HCT116 (cell line): ENCODE data around the gene RARB. TPM values are rescaled to one million over a fixed set of nuclear protein-coding genes. Genes with fewer than 3 reads are reported as not detected.

Experiments
- ATAC-seq: fragments of 200-7000 bp; cut with Tn5 transposase; 2 replicates; pipeline ENCODE4 v1.9.1; 2020; ENCODE audit warnings: mild to moderate bottlenecking, moderate library complexity
- BruUV-seq: library from RNA; stranded (reverse); fragments of 400-500 nt; replicated peaks from 2 replicates; lab custom pipeline; 2021; lab: Mats Ljungman, UMichigan
- CTCF ChIA-PET: fragments of 300-600 bp; sonication (Branson Sonifier 250); formaldehyde crosslinking; loops from one replicate; lab custom pipeline; 2021; ENCODE audit warnings: antibody characterized with exemption; lab: Charles Lee
- POLR2A ChIA-PET: fragments of 300-600, 350-600 bp; sonication (Branson Sonifier 250); formaldehyde crosslinking; loops from one replicate; lab custom pipeline; 2021; ENCODE audit warnings: antibody characterized with exemption; lab: Charles Lee
- RAD21 ChIA-PET, 2 experiments: fragments of 300-600 bp; sonication (Branson Sonifier 250); formaldehyde crosslinking; loops; one replicate each; lab custom pipeline; 2023; ENCODE audit warnings: low total read pairs in 2 of 2; ENCODE audit not compliant: uncharacterized antibody in 2 of 2, unreplicated experiment in 2 of 2, low non-redundant PET in 1 of 2; lab: Charles Lee
- DNase-seq: peaks from one replicate; pipeline ENCODE4 v3.0.0-alpha.2; 2010; ENCODE audit warnings: low read depth, low spot score
- H2AFZ ChIP-seq: fragments of 200-600 bp; shearing (Covaris generic), sonication (generic); 2 replicates; pipeline ENCODE4 v1.6.1; 2017; ENCODE audit warnings: low read depth, mixed run types, mixed read lengths, antibody characterized with exemption, low read length; ENCODE audit not compliant: poor library complexity, severe bottlenecking
- H3K27ac ChIP-seq: 2 replicates; pipeline ENCODE4 v1.5.1; 2012; ENCODE audit warnings: low read depth, low read length
- H3K27me3 ChIP-seq: fragments of 200-600 bp; sonication (generic); 2 replicates; pipeline ENCODE4 v1.6.1; 2016; ENCODE audit warnings: mixed run types, low read length, mixed read lengths; ENCODE audit not compliant: insufficient read depth
- H3K36me3 ChIP-seq, 2 experiments: fragments of 200-500 bp in 1 of 2; fragments of 200-600 bp in 1 of 2; sonication (Bioruptor generic) in 1 of 2; sonication (generic) in 1 of 2; 2 replicates each; pipeline versions ENCODE4 v1.5.1 to v1.6.1; 2014 to 2016; ENCODE audit warnings: low read length in 2 of 2, inconsistent platforms in 1 of 2, mixed read lengths in 1 of 2, mixed run types in 1 of 2; ENCODE audit not compliant: insufficient read depth in 2 of 2, control insufficient read depth in 1 of 2
- H3K4me1 ChIP-seq, 2 experiments: fragments of 200-600 bp in 1 of 2; sonication (generic) in 1 of 2; 2 replicates each; pipeline versions ENCODE4 v1.5.1 to v1.6.1; 2012 to 2017; ENCODE audit warnings: low read length in 2 of 2, inconsistent platforms in 1 of 2, mild to moderate bottlenecking in 1 of 2, mixed read lengths in 1 of 2, mixed run types in 1 of 2, moderate library complexity in 1 of 2; ENCODE audit not compliant: insufficient read depth in 2 of 2, control insufficient read depth in 1 of 2
- H3K4me2 ChIP-seq: fragments of 200-600 bp; sonication (generic); 2 replicates; pipeline ENCODE4 v1.6.1; 2017; ENCODE audit warnings: mixed run types, low read length, mixed read lengths
- H3K4me3 ChIP-seq, 2 experiments: fragments of 200-600 bp in 1 of 2; sonication (generic) in 1 of 2; replicated peaks in 1 of 2; 2 replicates each; pipeline ENCODE4 v1.5.1; 2011 to 2016; ENCODE audit warnings: low read length in 2 of 2, control low read depth in 1 of 2, low read depth in 1 of 2, mild to moderate bottlenecking in 1 of 2, mixed read lengths in 1 of 2, mixed run types in 1 of 2
- H3K79me2 ChIP-seq: fragments of 200-600 bp; sonication (generic); 2 replicates; pipeline ENCODE4 v1.6.1; 2017; ENCODE audit warnings: mild to moderate bottlenecking, mixed run types, low read length, moderate library complexity, mixed read lengths; ENCODE audit not compliant: insufficient read depth
- H3K9ac ChIP-seq: fragments of 200-600 bp; sonication (generic); 2 replicates; pipeline ENCODE4 v1.6.1; 2016; ENCODE audit warnings: low read length, mixed read lengths
- H3K9me2 ChIP-seq: fragments of 200-600 bp; sonication (generic), shearing (Covaris generic); 2 replicates; pipeline ENCODE4 v1.6.1; 2017; ENCODE audit warnings: mixed run types, mild to moderate bottlenecking, moderate library complexity; ENCODE audit not compliant: insufficient read depth
- H3K9me3 ChIP-seq, 2 experiments: fragments of 200-500 bp in 1 of 2; fragments of 200-600 bp in 1 of 2; sonication (Bioruptor generic) in 1 of 2; sonication (generic) in 1 of 2; 2 replicates each; pipeline ENCODE4 v1.6.1; 2014 to 2017; ENCODE audit warnings: low read length in 2 of 2, mixed read lengths in 2 of 2, inconsistent platforms in 1 of 2, low read depth in 1 of 2, mild to moderate bottlenecking in 1 of 2, mixed run types in 1 of 2, moderate library complexity in 1 of 2; ENCODE audit not compliant: control insufficient read depth in 1 of 2, insufficient read depth in 1 of 2
- H4K20me1 ChIP-seq: fragments of 200-600 bp; sonication (generic), shearing (Covaris generic); 2 replicates; pipeline ENCODE4 v1.6.1; 2017; ENCODE audit warnings: mixed run types, mild to moderate bottlenecking, moderate library complexity; ENCODE audit not compliant: insufficient read depth
- CEBPB ChIP-seq: IDR thresholded peaks from 2 replicates; pipeline ENCODE4 v1.6.1; 2012; ENCODE audit warnings: low read depth
- EGR1 ChIP-seq: IDR thresholded peaks from 2 replicates; pipeline ENCODE4 v1.6.1; 2012; ENCODE audit warnings: low read depth
- EZH2phosphoT487 ChIP-seq: fragments of 200-600 bp; IDR thresholded peaks from 2 replicates; pipeline ENCODE4 v1.6.1; 2018; ENCODE audit warnings: antibody characterized with exemption, borderline replicate concordance
- FOSL1 ChIP-seq: IDR thresholded peaks from 2 replicates; pipeline ENCODE4 v1.6.1; 2012; ENCODE audit warnings: low read depth
- POLR2A ChIP-seq: IDR thresholded peaks from 2 replicates; pipeline ENCODE4 v1.7.0; 2011; ENCODE audit warnings: borderline replicate concordance; ENCODE audit not compliant: insufficient read depth, insufficient read length; ENCODE audit errors: extremely low read depth
- POLR2AphosphoS5 ChIP-seq: IDR thresholded peaks from 2 replicates; pipeline ENCODE4 v1.6.1; 2011; ENCODE audit warnings: mild to moderate bottlenecking, low read depth, low read length, moderate library complexity
- RAD21 ChIP-seq: IDR thresholded peaks from 2 replicates; pipeline ENCODE4 v1.6.1; 2012; ENCODE audit warnings: low read depth, mild to moderate bottlenecking
- REST ChIP-seq: IDR thresholded peaks from 2 replicates; pipeline ENCODE4 v1.6.1; 2012; ENCODE audit warnings: low read depth
- SIN3A ChIP-seq: IDR thresholded peaks from 2 replicates; pipeline ENCODE4 v1.6.1; 2012; ENCODE audit warnings: low read depth
- SRF ChIP-seq: IDR thresholded peaks from 2 replicates; pipeline ENCODE4 v1.6.1; 2012; ENCODE audit warnings: low read depth
- YY1 ChIP-seq: IDR thresholded peaks from 2 replicates; pipeline ENCODE4 v1.6.1; 2011; ENCODE audit warnings: low read length, low read depth, moderate library complexity, mild to moderate bottlenecking; ENCODE audit not compliant: insufficient replicate concordance; ENCODE audit errors: extremely low read depth
- ZFX ChIP-seq: fragments of 450-650 bp; IDR thresholded peaks from 2 replicates; pipeline ENCODE4 v1.6.1; 2017
- intact Hi-C: fragments of 100-400 bp; cut with micrococcal nuclease; formaldehyde crosslinking; loops from 2 replicates; pipeline ENCODE4 v1.10.0; 2022
- total RNA-seq: library from RNA; stranded (reverse); gene quantifications from one replicate; pipeline ENCODE4 v1.2.1, GENCODE V29; 2021; ENCODE audit not compliant: unreplicated experiment

Gene RARB
- total RNA-seq, 1 experiment from 2014 or later, result not detected

GRCh38 chr3:25396251-25396650 lies 31.8 kb upstream of the RARB start:
- intact Hi-C loops, result no loop called here

DNA sequence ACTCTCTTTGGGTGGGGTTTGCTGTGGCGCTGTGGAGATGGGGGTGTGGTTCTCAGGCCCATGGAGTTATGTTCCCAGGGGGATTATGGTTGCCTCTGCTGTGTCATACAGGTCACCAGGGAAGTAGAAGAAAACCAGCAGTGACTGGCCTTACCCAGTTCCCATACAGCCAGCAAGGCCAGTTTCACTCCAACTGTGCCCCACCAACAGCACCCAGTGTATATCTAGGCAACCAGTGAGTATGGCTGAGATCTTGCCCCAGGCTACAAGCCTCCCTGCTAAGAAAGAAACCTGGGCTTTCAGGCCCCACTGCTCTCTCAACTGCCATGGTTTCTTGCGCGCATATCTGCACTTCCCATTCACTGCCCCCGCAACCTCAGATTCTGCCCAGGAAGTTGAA lies 31.4 kb upstream of the RARB start:
- ChIA-PET RAD21 (no interaction called here), POLR2A (no interaction called here), CTCF (no interaction called here)
- no peak overlapping the region for H3K27ac ChIP-seq
- peaks cover 19% of the 10 kb centered on the region for H3K27me3 ChIP-seq
- no peak overlapping the region for H3K9ac ChIP-seq
- ATAC-seq (no peak), DNase-seq (no peak)
- no peak overlapping the region for H2AFZ ChIP-seq
- BruUV-seq, result no TSS peak
- H3K79me2 ChIP-seq, result no peaks in the 10 kb centered on the region
- no peak overlapping the region for H3K4me3 ChIP-seq
- no peak overlapping the region for H3K4me2 ChIP-seq
- H3K9me3 ChIP-seq, result no peaks in the 10 kb centered on the region
- TF ChIP-seq POLR2A (no peak), FOSL1 (no peak), SIN3A (no peak), CEBPB (no peak), REST (no peak)
- no peaks in the 10 kb centered on the region for H3K9me2 ChIP-seq
- intact Hi-C loops, result no loop called here
- H3K4me1 ChIP-seq, result no peaks in the 10 kb centered on the region
- no peaks in the 10 kb centered on the region for H4K20me1 ChIP-seq
- no peaks in the 10 kb centered on the region for H3K36me3 ChIP-seq

More at GRCh38 chr3:25396251-25396650, 31.8 kb upstream of the RARB start:
- Histone ChIP-seq H3K9ac (no peak overlapping the region), H3K36me3 (no peaks in the 10 kb centered on the region), H3K27ac (no peak overlapping the region), H3K4me3 (no peak overlapping the region), H2AFZ (no peak overlapping the region), H3K4me1 (no peaks in the 10 kb centered on the region), H3K4me2 (no peak overlapping the region), H3K27me3 (peaks cover 14% of the 10 kb centered on the region; the same call in 1 of the 2 replicates), H3K9me2 (no peaks in the 10 kb centered on the region), H3K79me2 (no peaks in the 10 kb centered on the region), H4K20me1 (no peaks in the 10 kb centered on the region), H3K9me3 (no peaks in the 10 kb centered on the region)
- BruUV-seq, result no TSS peak
- ATAC-seq (no peak), DNase-seq (no peak)
- POLR2A ChIA-PET, result no interaction called here
- RAD21 ChIA-PET, result no interaction called here
- TF ChIP-seq ZFX (no peak), POLR2AphosphoS5 (no peak), EGR1 (no peak), CEBPB (no peak), YY1 (no peak), SRF (no peak), EZH2phosphoT487 (no peak), RAD21 (no peak)
- CTCF ChIA-PET, result no interaction called here
